H1 (cell line): ENCODE results near the gene PHGDH. TPM values are rescaled to one million over a fixed set of nuclear protein-coding genes. Genes with fewer than 3 reads are reported as not detected.
A peak's percentile ranks its signal among the peaks of the same experiment; 100 is the strongest.

Source experiments
- CTCF ChIA-PET: fragments of 300-600 bp; sonication (Branson Sonifier 250); formaldehyde crosslinking; loops from one replicate; lab custom pipeline; 2021; ENCODE audit not compliant: partially characterized antibody; lab: Charles Lee
- POLR2A ChIA-PET: fragments of 300-600 bp; sonication (Branson Sonifier 250); formaldehyde crosslinking; loops from one replicate; lab custom pipeline; 2021; ENCODE audit warnings: inconsistent platforms; ENCODE audit not compliant: partially characterized antibody; lab: Charles Lee
- DNase-seq, 2 experiments: peaks; one replicate each; pipeline versions ENCODE4 v3.0.0 to v3.0.0-alpha.2; 2010 to 2022; ENCODE audit warnings: low spot score in 2 of 2, low read depth in 1 of 2, mixed read lengths in 1 of 2
- FAIRE-seq: peaks from 2 replicates; lab custom pipeline; 2011; peaks lifted over from hg19 to GRCh38; lab: Jason Lieb, UNC
- H2AFZ ChIP-seq: 2 replicates; pipeline ENCODE4 v1.8.1; 2012; ENCODE audit warnings: low read length, inconsistent platforms
- H2AK5ac ChIP-seq: 2 replicates; pipeline ENCODE4 v1.6.1; 2013; ENCODE audit warnings: low read depth, low read length
- H2BK120ac ChIP-seq: replicated peaks from 2 replicates; pipeline ENCODE3; 2013; ENCODE audit warnings: low read depth, low read length, inconsistent platforms
- H2BK12ac ChIP-seq: 2 replicates; pipeline ENCODE4 v1.6.1; 2013; ENCODE audit warnings: low read depth, low read length
- H2BK15ac ChIP-seq: 2 replicates; pipeline ENCODE4 v1.6.1; 2013; ENCODE audit warnings: low read length
- H2BK20ac ChIP-seq: 2 replicates; pipeline ENCODE4 v1.6.1; 2013; ENCODE audit warnings: low read length
- H2BK5ac ChIP-seq: 2 replicates; pipeline ENCODE4 v1.6.1; 2013; ENCODE audit warnings: low read depth, low read length
- H3K14ac ChIP-seq: 2 replicates; pipeline ENCODE4 v1.6.1; 2013; ENCODE audit warnings: inconsistent platforms; ENCODE audit not compliant: insufficient read length
- H3K18ac ChIP-seq: 2 replicates; pipeline ENCODE4 v1.6.1; 2013; ENCODE audit warnings: low read length; ENCODE audit errors: extremely low read depth
- H3K23ac ChIP-seq: 2 replicates; pipeline ENCODE4 v1.6.1; 2013; ENCODE audit warnings: inconsistent platforms; ENCODE audit not compliant: insufficient read length
- H3K23me2 ChIP-seq: 2 replicates; pipeline ENCODE4 v1.6.1; 2013; ENCODE audit warnings: low read depth, low read length
- H3K27ac ChIP-seq: 2 replicates; pipeline ENCODE4 v1.6.1; 2011; ENCODE audit warnings: low read depth, low read length, inconsistent platforms
- H3K27me3 ChIP-seq, 4 experiments: replicated peaks in 1 of 4; 1 replicate in 1 of 4; 2 replicates in 3 of 4; pipeline versions ENCODE4 v1.6.1 to v1.8.1; 2011 to 2013; ENCODE audit warnings: low read length in 3 of 4, mild to moderate bottlenecking in 3 of 4, inconsistent platforms in 2 of 4, mixed read lengths in 2 of 4, moderate library complexity in 1 of 4; ENCODE audit not compliant: control insufficient read depth in 3 of 4, insufficient read depth in 3 of 4; ENCODE audit errors: extremely low read depth in 1 of 4
- H3K36me3 ChIP-seq, 4 experiments: 2 replicates each; pipeline versions ENCODE4 v1.6.1 to v1.8.1; 2011 to 2013; ENCODE audit warnings: mild to moderate bottlenecking in 4 of 4, low read length in 3 of 4, moderate library complexity in 2 of 4, control low read depth in 1 of 4, inconsistent platforms in 1 of 4; ENCODE audit not compliant: insufficient read depth in 4 of 4, control insufficient read depth in 2 of 4
- H3K4ac ChIP-seq: replicated peaks from 2 replicates; pipeline ENCODE3; 2013; ENCODE audit warnings: low read length, low read depth, mixed read lengths, inconsistent platforms; ENCODE audit not compliant: insufficient read length
- H3K4me1 ChIP-seq, 4 experiments: replicated peaks in 1 of 4; 1 replicate in 1 of 4; 2 replicates in 3 of 4; pipeline versions ENCODE4 v1.6.1 to v1.8.1; 2011 to 2013; ENCODE audit warnings: low read length in 3 of 4, inconsistent platforms in 2 of 4, mixed read lengths in 1 of 4; ENCODE audit not compliant: insufficient read depth in 4 of 4, control insufficient read depth in 3 of 4
- H3K4me2 ChIP-seq, 2 experiments: 2 replicates each; pipeline versions ENCODE4 v1.6.1 to v1.8.1; 2011 to 2013; ENCODE audit warnings: low read depth in 2 of 2, low read length in 2 of 2, control low read depth in 1 of 2, inconsistent platforms in 1 of 2, mild to moderate bottlenecking in 1 of 2; ENCODE audit not compliant: insufficient read depth in 1 of 2
- H3K4me3 ChIP-seq, 4 experiments: fragments of 200-600, 300-600 bp in 1 of 4; sonication (generic), shearing (Covaris generic), sonication (Bioruptor Twin) in 1 of 4; 2 replicates each; pipeline versions ENCODE4 v1.5.1 to v1.8.1; 2011 to 2016; ENCODE audit warnings: low read length in 4 of 4, low read depth in 3 of 4, control low read depth in 2 of 4, inconsistent platforms in 2 of 4, mild to moderate bottlenecking in 2 of 4, mixed read lengths in 1 of 4, moderate library complexity in 1 of 4; ENCODE audit not compliant: insufficient read depth in 2 of 4; ENCODE audit errors: extremely low read depth in 1 of 4
- H3K56ac ChIP-seq: replicated peaks from 2 replicates; pipeline ENCODE3; 2013; ENCODE audit warnings: low read depth, mild to moderate bottlenecking, mixed read lengths, low read length, inconsistent platforms; ENCODE audit not compliant: insufficient read length
- H3K79me1 ChIP-seq: 2 replicates; pipeline ENCODE4 v1.6.1; 2013; ENCODE audit warnings: low read depth, low read length, control low read depth
- H3K79me2 ChIP-seq, 2 experiments: 2 replicates each; pipeline versions ENCODE4 v1.6.1 to v1.8.1; 2012 to 2013; ENCODE audit warnings: low read length in 2 of 2, mild to moderate bottlenecking in 2 of 2, inconsistent platforms in 1 of 2; ENCODE audit not compliant: insufficient read depth in 2 of 2, control insufficient read depth in 1 of 2
- H3K9ac ChIP-seq, 4 experiments: replicated peaks in 1 of 4; 1 replicate in 1 of 4; 2 replicates in 3 of 4; pipeline versions ENCODE4 v1.6.1 to v1.8.1; 2011 to 2013; ENCODE audit warnings: low read depth in 3 of 4, low read length in 3 of 4, control low read depth in 2 of 4, mild to moderate bottlenecking in 2 of 4, moderate library complexity in 2 of 4, inconsistent platforms in 1 of 4; ENCODE audit errors: extremely low read depth in 1 of 4
- H3K9me3 ChIP-seq, 2 experiments: 2 replicates each; pipeline versions ENCODE4 v1.6.1 to v1.8.1; 2012 to 2013; ENCODE audit warnings: mild to moderate bottlenecking in 2 of 2, moderate library complexity in 2 of 2, control low read depth in 1 of 2, inconsistent platforms in 1 of 2, low read depth in 1 of 2, low read length in 1 of 2, mixed read lengths in 1 of 2; ENCODE audit not compliant: insufficient read depth in 2 of 2
- H4K20me1 ChIP-seq, 2 experiments: replicated peaks in 1 of 2; 2 replicates each; pipeline versions ENCODE3 to v1.8.1; 2011 to 2013; ENCODE audit warnings: inconsistent platforms in 2 of 2, low read length in 2 of 2, mild to moderate bottlenecking in 1 of 2; ENCODE audit not compliant: insufficient read depth in 2 of 2, control insufficient read depth in 1 of 2
- H4K5ac ChIP-seq: 2 replicates; pipeline ENCODE4 v1.6.1; 2013; ENCODE audit warnings: low read length, low read depth, mixed read lengths, inconsistent platforms; ENCODE audit not compliant: insufficient read length
- H4K8ac ChIP-seq: 2 replicates; pipeline ENCODE4 v1.8.0; 2013; ENCODE audit warnings: mild to moderate bottlenecking, moderate library complexity, low read length, inconsistent platforms; ENCODE audit not compliant: insufficient read depth; ENCODE audit errors: extremely low read depth
- H4K91ac ChIP-seq: replicated peaks from 2 replicates; pipeline ENCODE3; 2013; ENCODE audit warnings: low read length, mixed read lengths, inconsistent platforms; ENCODE audit not compliant: insufficient read length
- BRCA1 ChIP-seq: IDR thresholded peaks from 2 replicates; pipeline ENCODE4 v1.6.1; 2012; ENCODE audit warnings: low read depth, low read length, improper control_type of control experiment
- CREB1 ChIP-seq: IDR thresholded peaks from 2 replicates; pipeline ENCODE4 v1.6.1; 2012; ENCODE audit warnings: inconsistent platforms
- CTCF ChIP-seq, 3 experiments: IDR thresholded peaks; 1 replicate in 2 of 3; 2 replicates in 1 of 3; pipeline versions ENCODE4 v1.5.1 to v1.6.1; 2011; ENCODE audit warnings: low read length in 3 of 3, mild to moderate bottlenecking in 3 of 3, inconsistent platforms in 2 of 3, low read depth in 1 of 3, moderate library complexity in 1 of 3; ENCODE audit not compliant: insufficient read depth in 1 of 3; ENCODE audit errors: control extremely low read depth in 1 of 3
- POLR2A ChIP-seq, 2 experiments: IDR thresholded peaks; 1 replicate in 1 of 2; 2 replicates in 1 of 2; pipeline ENCODE4 v1.6.1; 2011; ENCODE audit warnings: low read depth in 2 of 2, low read length in 2 of 2, mild to moderate bottlenecking in 2 of 2; ENCODE audit errors: control extremely low read depth in 1 of 2
- POU5F1 ChIP-seq: IDR thresholded peaks from 2 replicates; pipeline ENCODE4 v1.6.1; 2011; ENCODE audit warnings: low read depth, mild to moderate bottlenecking, low read length, moderate library complexity
- RAD21 ChIP-seq, 2 experiments: IDR thresholded peaks in 1 of 2; conservative IDR thresholded peaks in 1 of 2; 2 replicates each; pipeline ENCODE4 v1.6.1; 2011; ENCODE audit warnings: low read depth in 2 of 2, low read length in 2 of 2, improper control_type of control experiment in 1 of 2, inconsistent platforms in 1 of 2, mild to moderate bottlenecking in 1 of 2, moderate library complexity in 1 of 2
- SP1 ChIP-seq: IDR thresholded peaks from 2 replicates; pipeline ENCODE4 v1.6.1; 2011; ENCODE audit warnings: low read depth, low read length
- SP4 ChIP-seq: IDR thresholded peaks from 2 replicates; pipeline ENCODE4 v1.6.1; 2012; ENCODE audit warnings: low read length, inconsistent platforms
- TCF12 ChIP-seq: IDR thresholded peaks from 2 replicates; pipeline ENCODE4 v1.6.1; 2011; ENCODE audit warnings: low read depth, mild to moderate bottlenecking, low read length
- WGBS, 2 experiments: shearing (Covaris generic) in 1 of 2; methylation state at CpG; one replicate each; pipeline versions ENCODE4 v1.1.6 to v1.1.7; 2013 to 2015; ENCODE audit warnings: low lambda C conversion rate in 2 of 2, mixed read lengths in 2 of 2, inconsistent platforms in 1 of 2, low coverage in 1 of 2, missing lambda C conversion rate in 1 of 2; ENCODE audit not compliant: insufficient replicate concordance in 2 of 2, insufficient coverage in 1 of 2, insufficient read length in 1 of 2; ENCODE audit errors: extremely low coverage in 1 of 2, missing lambda C conversion rate in 1 of 2; 5-methylcytosine and 5-hydroxymethylcytosine counted together
- polyA plus RNA-seq, 7 experiments: library from polyadenylated mRNA; depleted of rRNA in 3 of 7; stranded (reverse) in 5 of 7; unstranded in 2 of 7; fragments of >200 nt in 5 of 7; fragments of 200-250 nt in 2 of 7; gene quantifications; 1 replicate in 5 of 7; 2 replicates in 1 of 7; 4 replicates in 1 of 7; pipeline versions ENCODE4 v1.2.1 to v1.2.3, GENCODE V29; 2011 to 2013; ENCODE audit warnings: missing spikeins in 2 of 7, mixed read lengths in 2 of 7
- total RNA-seq: library from RNA; stranded (reverse); fragmentation: NEBNext Ultra II Directional; extraction: Animal tissue kit (Norgen Biotek cat#: 25700); gene quantifications from 2 replicates; pipeline ENCODE4 v1.2.1, GENCODE V29; 2021

The PHGDH gene
- total and polyA plus RNA-seq, 2 of the 8 experiments (the other 6 are each of a cell fraction or from before 2014, with no cell fraction given) = 358 to 687 TPM

- no peak overlapping the region for H2AK5ac ChIP-seq
- H3K23me2 ChIP-seq = no peaks in the 10 kb centered on the region
- no peak overlapping the region for H3K4me2 ChIP-seq
- H2BK15ac ChIP-seq = no peak overlapping the region
- no peak overlapping the region for H4K91ac ChIP-seq
- no peaks in the 10 kb centered on the region for H3K79me1 ChIP-seq
- peaks cover 0 to 8% (median 5%) of the 10 kb centered on the region in 4 experiments; a peak in 2 of 7 replicates for H3K4me1 ChIP-seq
- peak; percentile 92 for FAIRE-seq
- H3K36me3 ChIP-seq = peaks cover 24 to 58% (median 42%) of the 10 kb centered on the region in 4 experiments
- ChIA-PET CTCF (interaction anchor here (0.7 to 10.1 kb wide), 46 partner anchors 8 to 229 kb away, joined by 3 to 132 read pairs (median 5); partner anchors contain the start of genes HMGCS2, PHGDH, REG4 and ZNF697), POLR2A (interaction anchor here (0.6 to 30.7 kb wide), 21 partner anchors 10 to 431 kb away, joined by 3 to 425 read pairs (median 4); partner anchors contain the start of genes HMGCS2, PHGDH and ZNF697)
- 0 out of 2 replicates have a peak overlapping the region, but pooled peaks have one; percentile 2 for H4K8ac ChIP-seq
- H3K9me3 ChIP-seq = no peaks in the 10 kb centered on the region
- DNase-seq = peak; percentile 49 to 77
- H2BK5ac ChIP-seq = no peak overlapping the region
- no peak overlapping the region for H2BK20ac ChIP-seq
- no peak overlapping the region for H3K56ac ChIP-seq
- H3K9ac ChIP-seq = no peak overlapping the region
- no peak overlapping the region for H2AFZ ChIP-seq
- no peak overlapping the region for H3K14ac ChIP-seq
- no peak overlapping the region for H3K23ac ChIP-seq
- H3K27me3 ChIP-seq = no peaks in the 10 kb centered on the region
- no peak overlapping the region for H3K18ac ChIP-seq
- peaks cover 7 to 17% of the 10 kb centered on the region in 2 experiments for H4K20me1 ChIP-seq
- H3K4ac ChIP-seq = no peak overlapping the region
- no peak overlapping the region for H2BK120ac ChIP-seq
- no peak overlapping the region for H3K27ac ChIP-seq
- WGBS, 2 experiments = 68% methylated on average over 17 of the region's 17 CpGs; no CpG with 5 or more reads in 1 of the 2 experiments
- no peak overlapping the region for H2BK12ac ChIP-seq
- H3K4me3 ChIP-seq = no peak overlapping the region
- no peak overlapping the region for H4K5ac ChIP-seq
- no peaks in the 10 kb centered on the region for H3K79me2 ChIP-seq
- TF ChIP-seq CTCF (IDR thresholded peaks at IDR 0.05; ENCODE audit: control extremely low read depth in 1 of 3, insufficient read depth in 1 of 3, low read depth in 1 of 3, low read length in 3 of 3) = peak; percentile 70 to 89 (median 88)
- TF ChIP-seq POLR2A (IDR thresholded peaks at IDR 0.05; ENCODE audit: control extremely low read depth in 1 of 2, low read depth in 2 of 2, low read length in 2 of 2) = peak in 1 of 2 experiments; percentile 39; a peak in 2 of 3 replicates
- 0 out of 2 replicates have a peak, but pooled peaks have one; percentile 16 for TF ChIP-seq SP4
- TF ChIP-seq BRCA1 = no peak
- TF ChIP-seq SP1 = peak; percentile 7; the same call in 1 of the 2 replicates
- TF ChIP-seq CREB1 = peak; percentile 56; the same call in 1 of the 2 replicates
- TF ChIP-seq TCF12 = no peak
- peak; percentile 83 to 88 for TF ChIP-seq RAD21 (IDR thresholded peaks at IDR 0.05 in 1 of 2, conservative IDR thresholded peaks at IDR 0.05 in 1 of 2; ENCODE audit: low read depth in 2 of 2, low read length in 2 of 2)
- no peak for TF ChIP-seq POU5F1
These were observed 32.3 kb downstream of the PHGDH start for GRCh38 chr1:119743776-119744597.
